CD4-positive, alpha-beta T cell treated with Interleukin-4 for 1 hour (primary cell): ENCODE measurements around the gene NDRG2.
A peak's percentile ranks its signal among the peaks of the same experiment; 100 is the strongest.

Experiments
- DNase-seq, 2 donors: peaks; one replicate each; pipeline ENCODE4 v3.0.0-alpha.2; 2020 to 2022

The NDRG2 gene

GRCh38 chr14:21024585-21025370 is at the start of gene NDRG2:
NDRG2 (minus strand) TSS chr14:21025061; CDS start chr14:21023315, 1,746 bp downstream.
- peak; percentile 81 to 84 for DNase-seq

GRCh38 chr14:21073921-21074320 is 49.1 kb upstream of the NDRG2 start:
- no peak for DNase-seq

GRCh38 chr14:21072781-21073339 is 48.0 kb upstream of the NDRG2 start:
- no peak for DNase-seq

GRCh38 chr14:21072031-21072473 is 47.2 kb upstream of the NDRG2 start:
- peak in 1 of 2 donors; percentile 32 for DNase-seq

- DNase-seq: peak; percentile 56 to 76
These were observed 46.6 kb upstream of the NDRG2 start for GRCh38 chr14:21071225-21072030.

GRCh38 chr14:21070610-21071224 is 45.9 kb upstream of the NDRG2 start:
- peak; percentile 34 to 40 for DNase-seq

- peak in 1 of 2 donors; percentile 47 for DNase-seq
These were observed 45.3 kb upstream of the NDRG2 start, which contains the start of gene ARHGEF40 for GRCh38 chr14:21070083-21070609. ARHGEF40 (plus strand) TSS chr14:21070304; CDS start chr14:21070397, 93 bp downstream.

GRCh38 chr14:21069388-21070082 is 44.7 kb upstream of the NDRG2 start:
- peak in 1 of 2 donors; percentile 42 for DNase-seq

GRCh38 chr14:21068521-21069387 is 43.9 kb upstream of the NDRG2 start:
- DNase-seq: peak; percentile 76 to 78

GRCh38 chr14:21066882-21067502 is 42.1 kb upstream of the NDRG2 start:
- DNase-seq: peak in 1 of 2 donors; percentile 42

- no peak for DNase-seq
These were observed 38.6 kb upstream of the NDRG2 start for GRCh38 chr14:21063479-21063878.

- no peak for DNase-seq
These were observed 36.4 kb upstream of the NDRG2 start for GRCh38 chr14:21061347-21061668.

- no peak for DNase-seq
These were observed 35.9 kb upstream of the NDRG2 start for GRCh38 chr14:21060614-21061346.

- no peak for DNase-seq
These were observed 35.2 kb upstream of the NDRG2 start for GRCh38 chr14:21059842-21060613.

- no peak for DNase-seq
These were observed 34.0 kb upstream of the NDRG2 start for GRCh38 chr14:21058903-21059302.

GRCh38 chr14:21057803-21058675 is 33.2 kb upstream of the NDRG2 start, which contains the start of gene RNASE8:
RNASE8 (plus strand) TSS chr14:21057822; CDS start chr14:21057893, 71 bp downstream.
- DNase-seq: no peak

GRCh38 chr14:21056520-21057163 is 31.8 kb upstream of the NDRG2 start:
- DNase-seq: no peak
